GM19351 (cell line): Measurements from ENCODE around the gene SULT1A4.
"Not testable (repeated sequence)": the region's sequence is repeated elsewhere in the genome, so short reads cannot be mapped to it uniquely, and the experiment has no call there.

Experiments used
- ATAC-seq: cut with Tn5 transposase; IDR thresholded peaks from one replicate; pipeline ENCODE4 v1.9.1; 2021; ENCODE audit warnings: mild to moderate bottlenecking, moderate library complexity; ENCODE audit not compliant: unreplicated experiment

SULT1A4 gene

DNA sequence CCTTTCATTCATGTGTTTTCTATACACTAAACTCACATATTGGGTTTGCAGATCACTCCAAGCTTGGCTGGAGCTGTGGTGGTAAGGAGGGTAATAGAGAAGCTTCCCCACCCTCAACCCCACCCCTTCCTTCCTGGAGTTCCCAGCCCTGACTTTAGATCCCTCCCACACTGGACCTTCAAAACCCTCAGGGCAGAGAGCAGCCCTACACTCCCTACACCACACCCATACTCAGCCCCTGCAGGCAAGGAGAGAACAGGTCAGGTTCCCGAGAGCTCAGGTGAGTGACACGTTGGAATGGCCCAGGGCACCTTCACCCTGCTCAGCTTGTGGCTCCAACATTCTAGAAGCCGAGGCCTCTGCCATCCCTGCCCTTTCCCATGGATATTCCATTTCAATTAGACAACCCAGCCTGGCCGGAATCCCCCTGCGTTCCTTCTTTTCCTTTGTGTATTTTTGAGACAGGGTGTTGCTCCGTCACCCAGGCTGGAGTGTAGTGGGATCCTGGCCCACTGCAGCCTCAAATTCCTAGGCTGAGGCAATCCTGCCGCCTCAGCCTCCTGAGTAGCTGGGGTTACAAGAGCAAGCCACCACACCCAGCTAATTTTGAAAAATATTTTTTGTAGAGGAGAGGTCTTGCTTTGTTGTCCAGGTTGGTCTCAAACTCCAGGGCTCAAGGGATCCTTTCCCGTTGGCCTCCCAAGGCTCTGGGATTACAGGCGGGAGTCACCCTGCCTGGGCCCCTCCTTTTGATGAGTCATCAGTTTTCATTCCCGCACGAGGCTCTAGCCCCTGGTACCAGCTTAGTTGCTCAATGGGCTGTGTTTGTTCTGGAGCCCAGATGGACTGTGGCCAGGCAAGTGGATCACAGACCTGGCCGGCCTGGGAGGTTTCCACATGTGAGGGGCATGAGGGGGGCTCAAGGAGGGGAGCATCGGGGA is at the start of gene SULT1A4:
TSS of gene SULT1A4 (plus strand) at position 208 of the 941 bp plus-strand sequence. CDS start 1,473 bp downstream, outside the sequence.
- not testable (repeated sequence) for ATAC-seq

GRCh38 chr16:29423587-29423986 is 36.1 kb upstream of the SULT1A4 start:
- not testable (repeated sequence) for ATAC-seq

DNA sequence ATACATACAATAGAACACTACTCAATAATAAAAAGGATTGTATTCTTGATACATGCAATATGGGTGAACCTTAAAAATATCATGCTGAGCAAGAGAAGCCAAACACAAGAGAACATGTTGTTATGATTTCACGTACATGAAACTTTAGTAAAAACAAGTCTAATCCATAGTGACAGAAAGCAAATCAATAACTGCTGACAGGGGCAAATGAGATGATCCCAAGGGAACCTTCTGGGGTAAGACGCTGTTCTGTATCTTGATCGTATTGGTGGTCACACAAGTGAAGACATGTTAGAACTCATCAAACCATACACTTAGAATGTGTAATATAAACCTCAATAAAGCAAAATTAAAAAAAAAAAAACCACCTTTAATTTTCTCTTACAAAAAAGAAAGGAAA is 34.3 kb upstream of the SULT1A4 start:
- ATAC-seq, result not testable (repeated sequence)

DNA sequence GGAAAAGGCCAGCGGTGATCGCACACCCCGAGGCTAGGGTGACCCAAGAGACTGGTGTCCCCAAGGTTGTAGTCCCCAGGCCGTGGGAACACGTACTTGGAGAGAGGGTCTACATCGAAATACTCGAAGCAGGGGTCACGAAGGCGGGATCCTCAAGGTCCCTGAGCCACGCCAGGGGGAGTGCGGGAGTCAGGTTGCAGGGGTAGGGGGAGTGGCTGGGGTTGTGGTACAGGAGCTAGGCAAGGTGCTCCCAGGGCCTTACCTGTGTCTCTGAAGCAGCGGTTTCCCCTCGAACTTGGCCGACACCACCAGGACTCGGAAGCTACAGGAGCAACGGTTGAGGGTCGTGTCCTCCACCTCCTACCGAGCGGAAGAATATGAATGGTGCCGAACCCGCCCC is 6.0 kb upstream of the SULT1A4 start:
- peak; percentile 11 for ATAC-seq

- ATAC-seq, result peak; percentile 85
Measured at GRCh38 chr16:29454269-29454668, 5.4 kb upstream of the SULT1A4 start, which contains the start of the genes BOLA2 and SLX1B. BOLA2 (minus strand) TSS chr16:29454351; CDS start chr16:29454253, 98 bp downstream. SLX1B (plus strand) TSS chr16:29454533.

DNA sequence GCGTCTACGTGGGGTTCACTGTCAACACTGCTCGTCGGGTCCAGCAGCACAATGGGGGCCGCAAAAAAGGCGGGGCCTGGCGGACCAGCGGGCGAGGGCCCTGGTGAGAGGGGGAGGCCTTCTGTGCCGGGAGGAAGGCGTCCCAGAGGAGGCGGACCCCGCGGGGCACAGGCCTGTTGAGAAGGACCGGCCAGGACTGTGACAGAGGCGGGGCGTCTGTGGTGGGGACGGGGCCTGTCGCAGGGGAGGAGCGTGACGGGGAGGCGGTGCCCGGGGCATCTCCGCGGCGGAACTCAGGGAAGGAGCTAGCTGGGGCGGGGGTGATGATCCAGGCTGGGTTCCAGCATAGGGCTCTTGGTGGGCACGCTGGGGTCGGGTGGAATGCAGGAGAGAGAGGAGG is 4.9 kb upstream of the SULT1A4 start:
- ATAC-seq, result peak; percentile 54

DNA sequence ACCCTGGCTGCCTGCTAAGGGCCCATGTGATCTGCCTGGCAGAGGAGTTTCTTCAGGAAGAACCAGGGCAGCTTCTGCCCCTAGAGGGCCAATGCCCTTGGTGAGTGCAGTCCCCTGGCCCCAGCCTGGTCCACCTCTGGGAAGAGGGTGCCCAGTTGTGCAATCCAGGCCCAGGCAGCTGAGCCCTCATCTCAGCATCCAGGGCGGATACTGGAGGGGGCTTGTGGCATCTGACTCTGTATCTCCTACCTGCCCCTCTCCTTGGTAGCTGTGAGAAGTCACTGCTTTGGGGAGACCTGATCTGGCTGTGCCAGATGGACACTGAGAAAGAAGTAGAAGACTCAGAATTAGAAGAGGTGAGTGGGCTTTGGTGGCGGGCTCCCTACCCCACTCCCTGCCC is 2.1 kb upstream of the SULT1A4 start:
- ATAC-seq, result not testable (repeated sequence)

DNA sequence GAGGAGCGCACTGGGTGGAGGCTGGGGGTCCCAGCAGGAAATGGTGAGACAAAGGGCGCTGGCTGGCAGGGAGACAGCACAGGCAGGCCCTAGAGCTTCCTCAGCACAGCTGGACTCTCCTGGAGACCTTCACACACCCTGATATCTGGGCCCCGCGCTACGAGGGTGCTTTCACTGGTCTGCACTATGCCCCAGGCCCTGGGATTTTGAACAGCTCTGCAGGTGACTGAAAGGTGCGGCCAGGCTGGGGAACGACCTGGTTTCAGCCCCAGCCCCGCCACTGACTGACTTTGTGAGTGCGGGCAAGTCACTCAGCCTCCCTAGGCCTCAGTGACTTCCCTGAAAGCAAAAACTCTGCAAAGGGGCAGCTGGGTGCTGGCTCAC is 926 bp downstream of the SULT1A4 start:
- not testable (repeated sequence) for ATAC-seq

DNA sequence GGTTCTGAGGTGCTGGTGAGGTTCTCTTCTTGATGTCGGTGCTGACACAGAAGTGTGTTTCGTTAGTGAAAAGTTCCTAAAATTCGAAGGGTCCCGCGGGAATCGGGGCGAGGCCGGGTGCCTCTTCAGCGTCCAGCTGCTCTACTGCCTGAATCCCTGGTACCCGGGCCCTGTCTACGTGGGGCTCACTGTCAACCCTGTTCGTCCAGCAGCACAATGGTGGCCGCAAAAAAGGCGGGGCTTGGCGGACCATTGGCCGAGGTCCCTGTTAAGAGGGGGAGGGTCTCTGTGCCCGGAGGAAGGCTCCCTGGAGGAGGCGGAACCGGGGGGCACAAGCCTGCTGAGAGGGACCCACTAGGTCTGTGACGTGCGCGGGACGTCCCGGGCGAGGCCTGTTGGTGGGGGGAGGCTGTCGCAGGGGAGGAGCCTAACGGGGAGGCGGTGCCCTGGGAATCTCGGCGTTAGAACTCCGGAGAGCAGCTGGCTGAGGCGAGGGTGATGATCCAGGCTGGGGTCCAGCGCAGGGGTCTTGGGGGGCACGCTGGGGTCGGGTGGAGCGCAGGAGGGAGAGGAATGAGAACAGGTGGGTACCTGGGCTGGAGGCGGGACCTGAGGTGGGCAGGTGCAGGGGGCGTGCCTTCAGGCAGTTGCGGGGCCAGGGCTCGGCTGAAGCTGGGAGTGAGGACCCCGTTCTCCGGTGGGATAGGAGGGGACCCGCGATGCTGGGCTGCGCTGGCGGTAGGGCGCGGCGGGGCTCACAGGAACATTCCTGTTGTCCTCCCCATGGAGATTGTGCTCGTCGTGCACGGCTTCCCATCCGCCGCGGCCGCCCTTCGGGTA is 6.5 kb downstream of the SULT1A4 start:
- ATAC-seq, result not testable (repeated sequence)

GRCh38 chr16:29466904-29467303 is 7.2 kb downstream of the SULT1A4 start:
- not testable (repeated sequence) for ATAC-seq

DNA sequence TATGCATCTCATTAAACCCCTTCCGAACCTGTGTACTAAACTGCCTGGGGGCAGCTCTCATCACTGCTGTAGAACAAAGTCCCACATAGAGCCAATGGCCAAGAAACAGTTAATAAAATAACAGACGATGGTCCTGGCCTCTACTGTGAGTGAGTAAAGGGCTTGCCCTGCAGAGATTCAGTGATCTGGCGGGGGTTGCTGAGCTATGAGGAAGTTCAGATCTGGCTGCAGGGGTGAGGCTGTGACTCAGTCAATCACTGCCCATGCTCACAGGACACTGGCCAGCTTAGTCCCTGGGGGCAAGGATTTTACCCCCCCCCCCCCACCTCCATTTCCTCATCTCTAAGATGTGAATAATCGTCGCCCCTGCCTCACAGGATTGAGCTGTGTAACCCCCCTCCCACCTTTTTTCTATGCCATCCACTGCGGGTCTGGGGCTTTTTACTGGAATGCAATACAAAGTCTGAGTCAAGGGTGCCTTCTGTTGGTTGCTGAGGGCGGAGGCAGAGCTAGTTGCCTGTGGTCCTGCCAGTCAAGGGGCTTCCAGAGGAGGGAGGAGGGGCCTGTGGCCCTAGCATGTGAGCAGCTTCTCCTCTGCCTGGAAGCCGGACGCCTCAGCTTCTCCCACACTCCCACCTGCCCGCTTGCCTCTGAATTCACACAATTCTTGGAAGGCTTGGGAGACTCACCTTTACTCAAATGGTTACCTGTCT is 8.1 kb downstream of the SULT1A4 start:
- not testable (repeated sequence) for ATAC-seq

GRCh38 chr16:29469660-29470059 is 9.9 kb downstream of the SULT1A4 start:
- ATAC-seq, result not testable (repeated sequence)

DNA sequence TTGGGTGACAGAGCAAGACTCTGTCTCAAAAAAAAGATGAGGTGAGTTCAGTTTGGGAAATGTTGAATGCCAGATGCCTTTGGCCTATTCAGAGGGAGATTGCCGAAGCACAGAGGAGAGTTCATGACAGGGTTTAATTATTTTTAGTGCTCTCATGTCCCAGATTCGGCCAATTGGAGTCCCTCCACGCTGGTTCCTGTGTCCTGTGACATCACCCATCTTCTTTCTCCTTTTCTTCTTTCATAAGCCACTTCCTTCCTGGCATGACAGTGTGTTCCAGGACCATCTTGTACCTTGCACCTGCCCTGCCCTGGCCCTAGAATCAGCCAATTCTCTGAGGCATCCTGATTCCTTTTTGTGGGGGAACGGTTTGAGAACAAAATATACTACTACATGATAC is 12.4 kb downstream of the SULT1A4 start:
- not testable (repeated sequence) for ATAC-seq

GRCh38 chr16:29482276-29482675 is 22.6 kb downstream of the SULT1A4 start:
- ATAC-seq, result not testable (repeated sequence)

DNA sequence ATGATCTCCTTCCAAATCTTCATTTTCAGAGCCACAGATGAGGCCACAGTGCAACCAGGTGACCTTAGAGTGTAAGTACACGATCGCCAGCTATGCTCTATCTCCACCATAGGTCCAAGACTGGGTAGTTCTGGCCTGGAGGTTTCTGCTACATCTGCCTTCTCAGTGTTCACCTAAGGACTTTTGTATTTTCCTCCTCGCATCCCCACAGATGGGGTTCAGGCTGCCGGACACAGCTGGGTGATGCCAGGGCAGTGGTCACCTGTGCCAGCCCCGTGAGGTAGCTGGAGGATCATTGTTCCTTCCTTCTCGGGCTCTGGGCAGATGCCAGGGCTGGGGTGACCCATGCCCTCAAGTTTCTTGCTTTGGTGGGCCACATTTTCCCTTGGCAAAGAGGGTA is 46.6 kb downstream of the SULT1A4 start, which contains the start of gene NPIPB12:
TSS of gene NPIPB12 (minus strand) at position 101 of the 400 bp plus-strand sequence.
- ATAC-seq, result not testable (repeated sequence)
